WTC11 (cell line): ENCODE data around the gene PALS1. TPM values are rescaled to one million over a fixed set of nuclear protein-coding genes. Genes with fewer than 3 reads are reported as not detected.

Source experiments
- ATAC-seq: fragments of 200-7000 bp; cut with Tn5 transposase; 2 replicates; pipeline ENCODE4 v1.10.0; 2021; ENCODE audit warnings: mild to moderate bottlenecking, moderate library complexity
- CTCF ChIA-PET: fragments of 300-600 bp; sonication (Branson Sonifier 250); formaldehyde crosslinking; loops from one replicate; lab custom pipeline; 2021; ENCODE audit warnings: antibody characterized with exemption; lab: Charles Lee
- POLR2A ChIA-PET: fragments of 350-600 bp; sonication (Branson Sonifier 250); formaldehyde crosslinking; loops from one replicate; lab custom pipeline; 2021; ENCODE audit warnings: antibody characterized with exemption; lab: Charles Lee
- DNase-seq: peaks from one replicate; pipeline ENCODE4 v3.0.0; 2021; ENCODE audit warnings: low spot score
- H3K27ac Mint-ChIP-seq: 2 replicates; pipeline ENCODE4 v1.8.0; 2021; ENCODE audit warnings: mixed read lengths
- H3K27me3 Mint-ChIP-seq: 2 replicates; pipeline ENCODE4 v1.8.0; 2021; ENCODE audit warnings: low read depth, mild to moderate bottlenecking, moderate library complexity, mixed read lengths
- H3K36me3 Mint-ChIP-seq: 2 replicates; pipeline ENCODE4 v1.8.0; 2021; ENCODE audit warnings: mixed read lengths
- H3K4me1 Mint-ChIP-seq: 2 replicates; pipeline ENCODE4 v1.8.0; 2022; ENCODE audit warnings: mixed read lengths
- H3K4me3 Mint-ChIP-seq: 2 replicates; pipeline ENCODE4 v1.8.0; 2021; ENCODE audit warnings: mild to moderate bottlenecking, moderate library complexity, mixed read lengths
- H3K9me3 Mint-ChIP-seq: 2 replicates; pipeline ENCODE4 v1.8.0; 2021; ENCODE audit warnings: mixed read lengths
- ATF1 ChIP-seq: sonication (generic); formaldehyde crosslinking; IDR thresholded peaks from 2 replicates; pipeline ENCODE4 v1.8.1; 2023; ENCODE audit warnings: mild to moderate bottlenecking, moderate library complexity, missing genetic modification reagents
- CBFB ChIP-seq: sonication (generic); formaldehyde crosslinking; IDR thresholded peaks from 2 replicates; pipeline ENCODE4 v1.8.1; 2022; ENCODE audit warnings: mild to moderate bottlenecking, low read depth, missing genetic modification reagents
- EMX1 ChIP-seq: fragments of 250-450 bp; sonication (Bioruptor Pico); IDR thresholded peaks from 2 replicates; pipeline ENCODE4 v1.8.0; 2021; ENCODE audit warnings: mild to moderate bottlenecking
- ETV6 ChIP-seq: sonication (generic); formaldehyde crosslinking; IDR thresholded peaks from 2 replicates; pipeline ENCODE4 v1.8.1; 2022; ENCODE audit warnings: mild to moderate bottlenecking, missing genetic modification reagents
- FOXK1 ChIP-seq: sonication (generic); formaldehyde crosslinking; IDR thresholded peaks from 2 replicates; pipeline ENCODE4 v1.8.0; 2022; ENCODE audit warnings: mild to moderate bottlenecking, moderate library complexity, missing genetic modification reagents
- GABPB1 ChIP-seq: sonication (generic); formaldehyde crosslinking; IDR thresholded peaks from 2 replicates; pipeline ENCODE4 v1.8.1; 2023; ENCODE audit warnings: mild to moderate bottlenecking, missing genetic modification reagents
- JAZF1 ChIP-seq: fragments of 250-450 bp; sonication (Bioruptor Pico); IDR thresholded peaks from 2 replicates; pipeline ENCODE4 v1.9.0; 2021; ENCODE audit warnings: moderate library complexity, mild to moderate bottlenecking, inconsistent platforms
- PRDM15 ChIP-seq: sonication (generic); formaldehyde crosslinking; IDR thresholded peaks from 2 replicates; pipeline ENCODE4 v1.8.0; 2022; ENCODE audit warnings: missing genetic modification reagents
- SMAD4 ChIP-seq: sonication (generic); formaldehyde crosslinking; IDR thresholded peaks from 2 replicates; pipeline ENCODE4 v1.8.0; 2022; ENCODE audit warnings: mild to moderate bottlenecking, missing genetic modification reagents
- TEAD1 ChIP-seq: sonication (generic); formaldehyde crosslinking; IDR thresholded peaks from 2 replicates; pipeline ENCODE4 v1.8.0; 2022; ENCODE audit warnings: mild to moderate bottlenecking, missing genetic modification reagents
- ZMAT4 ChIP-seq: fragments of 250-450 bp; sonication (Bioruptor Pico); IDR thresholded peaks from 2 replicates; pipeline ENCODE4 v1.9.0; 2021; ENCODE audit warnings: mild to moderate bottlenecking
- ZNF263 ChIP-seq: sonication (generic); formaldehyde crosslinking; IDR thresholded peaks from 2 replicates; pipeline ENCODE4 v1.8.1; 2022; ENCODE audit warnings: low read depth, mild to moderate bottlenecking, moderate library complexity, missing genetic modification reagents
- ZNF281 ChIP-seq: sonication (generic); formaldehyde crosslinking; IDR thresholded peaks from 2 replicates; pipeline ENCODE4 v1.8.0; 2023; ENCODE audit warnings: mild to moderate bottlenecking, missing genetic modification reagents
- ZNF317 ChIP-seq: sonication (generic); formaldehyde crosslinking; IDR thresholded peaks from 2 replicates; pipeline ENCODE4 v1.8.1; 2023; ENCODE audit warnings: low read depth, mild to moderate bottlenecking, moderate library complexity, missing genetic modification reagents, borderline replicate concordance
- ZNF396 ChIP-seq: fragments of 250-450 bp; sonication (Bioruptor Pico); IDR thresholded peaks from 2 replicates; pipeline ENCODE4 v1.8.0; 2021; ENCODE audit warnings: mild to moderate bottlenecking, moderate library complexity, borderline replicate concordance
- total RNA-seq: library from RNA; stranded (reverse); gene quantifications from 3 replicates; pipeline ENCODE4 v1.2.3, GENCODE V29; 2021
- TF ChIP-seq, protein P1 (sequence below): sonication (generic); formaldehyde crosslinking; conservative IDR thresholded peaks from 2 replicates; pipeline ENCODE4 v1.8.1; 2022; ENCODE audit warnings: mild to moderate bottlenecking, missing genetic modification reagents
- TF ChIP-seq, protein P2 (sequence below): sonication (generic); formaldehyde crosslinking; IDR thresholded peaks from 2 replicates; pipeline ENCODE4 v1.8.1; 2023; ENCODE audit warnings: mild to moderate bottlenecking, missing genetic modification reagents, moderate library complexity
- TF ChIP-seq, protein P3 (sequence below): sonication (generic); formaldehyde crosslinking; IDR thresholded peaks from 2 replicates; pipeline ENCODE4 v1.8.0; 2023; ENCODE audit warnings: missing genetic modification reagents
- TF ChIP-seq, protein P4 (sequence below): sonication (generic); formaldehyde crosslinking; IDR thresholded peaks from 2 replicates; pipeline ENCODE4 v1.8.1; 2023; ENCODE audit warnings: mild to moderate bottlenecking, missing genetic modification reagents

PALS1 gene
- total RNA-seq, 1 experiment from 2014 or later: 18.0 TPM

GRCh38 chr14:67253076-67253635 lies 11.9 kb downstream of the PALS1 start (continued):
- TF ChIP-seq PRDM15 (no peak), ZNF263 (CRISPR knock-in tag) (no peak), CBFB (no peak), ZNF317 (CRISPR knock-in tag) (no peak), GABPB1 (CRISPR knock-in tag) (no peak)
- TF ChIP-seq, protein P1, sequence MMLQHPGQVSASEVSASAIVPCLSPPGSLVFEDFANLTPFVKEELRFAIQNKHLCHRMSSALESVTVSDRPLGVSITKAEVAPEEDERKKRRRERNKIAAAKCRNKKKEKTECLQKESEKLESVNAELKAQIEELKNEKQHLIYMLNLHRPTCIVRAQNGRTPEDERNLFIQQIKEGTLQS (CRISPR knock-in tag): no peak
- TF ChIP-seq, protein P2, sequence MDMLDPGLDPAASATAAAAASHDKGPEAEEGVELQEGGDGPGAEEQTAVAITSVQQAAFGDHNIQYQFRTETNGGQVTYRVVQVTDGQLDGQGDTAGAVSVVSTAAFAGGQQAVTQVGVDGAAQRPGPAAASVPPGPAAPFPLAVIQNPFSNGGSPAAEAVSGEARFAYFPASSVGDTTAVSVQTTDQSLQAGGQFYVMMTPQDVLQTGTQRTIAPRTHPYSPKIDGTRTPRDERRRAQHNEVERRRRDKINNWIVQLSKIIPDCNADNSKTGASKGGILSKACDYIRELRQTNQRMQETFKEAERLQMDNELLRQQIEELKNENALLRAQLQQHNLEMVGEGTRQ (CRISPR knock-in tag): no peak

DNA sequence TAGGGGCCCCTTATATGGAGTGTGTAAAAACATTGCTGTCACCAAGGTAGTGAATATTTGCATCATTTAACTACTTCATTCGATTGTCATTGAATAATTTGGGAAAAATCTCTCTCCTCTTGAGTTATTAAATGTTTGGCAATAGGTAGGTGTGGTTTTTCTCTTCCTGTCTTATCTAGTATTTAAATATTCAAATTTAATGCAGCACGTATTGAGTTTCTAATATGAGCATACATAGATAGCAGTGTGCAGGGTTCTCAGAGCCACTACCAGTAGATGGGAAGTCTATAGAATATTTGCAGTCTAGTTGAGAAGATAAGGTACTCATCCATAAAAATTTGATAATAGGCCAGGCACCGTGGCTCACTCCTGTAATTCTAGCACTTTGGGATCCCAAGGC lies 16.7 kb downstream of the PALS1 start:
- no peak for DNase-seq
- Mint-ChIP-seq H3K36me3 (no peaks in the 10 kb centered on the region), H3K9me3 (no peaks in the 10 kb centered on the region), H3K27me3 (no peaks in the 10 kb centered on the region), H3K4me1 (peaks cover 35% of the 10 kb centered on the region), H3K4me3 (no peak overlapping the region), H3K27ac (no peak overlapping the region)
- TF ChIP-seq, protein P3, sequence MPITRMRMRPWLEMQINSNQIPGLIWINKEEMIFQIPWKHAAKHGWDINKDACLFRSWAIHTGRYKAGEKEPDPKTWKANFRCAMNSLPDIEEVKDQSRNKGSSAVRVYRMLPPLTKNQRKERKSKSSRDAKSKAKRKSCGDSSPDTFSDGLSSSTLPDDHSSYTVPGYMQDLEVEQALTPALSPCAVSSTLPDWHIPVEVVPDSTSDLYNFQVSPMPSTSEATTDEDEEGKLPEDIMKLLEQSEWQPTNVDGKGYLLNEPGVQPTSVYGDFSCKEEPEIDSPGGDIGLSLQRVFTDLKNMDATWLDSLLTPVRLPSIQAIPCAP: no peak
- TF ChIP-seq TEAD1 (no peak), ZNF317 (CRISPR knock-in tag) (no peak), ATF1 (CRISPR knock-in tag) (no peak), GABPB1 (CRISPR knock-in tag) (no peak), ZMAT4 (CRISPR knock-in tag) (no peak)
- ChIA-PET CTCF (no interaction called here), POLR2A (no interaction called here)
- no peak for ATAC-seq

- Mint-ChIP-seq H3K27me3 (no peaks in the 10 kb centered on the region), H3K9me3 (no peaks in the 10 kb centered on the region), H3K36me3 (no peaks in the 10 kb centered on the region), H3K27ac (no peak overlapping the region), H3K4me1 (peaks cover 36% of the 10 kb centered on the region), H3K4me3 (no peak overlapping the region)
- DNase-seq (no peak), ATAC-seq (no peak)
- ChIA-PET CTCF (interaction anchor here (1.9 kb wide), 1 partner anchor 25 kb away, joined by 4 read pairs; no protein-coding TSS in a partner anchor), POLR2A (no interaction called here)
- no peak for TF ChIP-seq ZNF281 (CRISPR knock-in tag)
- TF ChIP-seq SMAD4 (CRISPR knock-in tag): no peak
- no peak for TF ChIP-seq ZNF396 (CRISPR knock-in tag)
- TF ChIP-seq EMX1 (CRISPR knock-in tag): no peak
- TF ChIP-seq, protein P4, sequence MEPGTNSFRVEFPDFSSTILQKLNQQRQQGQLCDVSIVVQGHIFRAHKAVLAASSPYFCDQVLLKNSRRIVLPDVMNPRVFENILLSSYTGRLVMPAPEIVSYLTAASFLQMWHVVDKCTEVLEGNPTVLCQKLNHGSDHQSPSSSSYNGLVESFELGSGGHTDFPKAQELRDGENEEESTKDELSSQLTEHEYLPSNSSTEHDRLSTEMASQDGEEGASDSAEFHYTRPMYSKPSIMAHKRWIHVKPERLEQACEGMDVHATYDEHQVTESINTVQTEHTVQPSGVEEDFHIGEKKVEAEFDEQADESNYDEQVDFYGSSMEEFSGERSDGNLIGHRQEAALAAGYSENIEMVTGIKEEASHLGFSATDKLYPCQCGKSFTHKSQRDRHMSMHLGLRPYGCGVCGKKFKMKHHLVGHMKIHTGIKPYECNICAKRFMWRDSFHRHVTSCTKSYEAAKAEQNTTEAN (CRISPR knock-in tag): no peak
- TF ChIP-seq FOXK1 (CRISPR knock-in tag): no peak
- no peak for TF ChIP-seq ATF1 (CRISPR knock-in tag)
- no peak for TF ChIP-seq ETV6
- TF ChIP-seq JAZF1 (CRISPR knock-in tag): no peak
- TF ChIP-seq, protein P2 (CRISPR knock-in tag): no peak
Observed at GRCh38 chr14:67260965-67261364, 19.7 kb downstream of the PALS1 start.
